ELF-1 (cell line): Measurements from ENCODE around the gene CENPL.
"Not testable (repeated sequence)": the region's sequence is repeated elsewhere in the genome, so short reads cannot be mapped to it uniquely, and the experiment has no call there.

ENCODE experiments used
- DNase-seq: peaks from one replicate; pipeline ENCODE4 v3.0.0-alpha.2; 2016; ENCODE audit warnings: low read depth, low spot score

Gene CENPL

GRCh38 chr1:173824315-173825081 lies at the start of gene CENPL, which contains the start of gene DARS2:
Gene CENPL (minus strand): TSS chr1:173824883. CDS start chr1:173811299, 13,584 bp downstream.
Gene DARS2 (plus strand): TSS chr1:173824673. CDS start chr1:173825230, 557 bp downstream.
- peak; percentile 98 for DNase-seq

- DNase-seq = no peak
Observed at GRCh38 chr1:173871500-173871899, 46.8 kb upstream of the CENPL start.

GRCh38 chr1:173871091-173871490 lies 46.4 kb upstream of the CENPL start:
- no peak for DNase-seq

- no peak for DNase-seq
Observed at GRCh38 chr1:173870252-173871075, 45.8 kb upstream of the CENPL start.

GRCh38 chr1:173869021-173869359 lies 44.3 kb upstream of the CENPL start:
- no peak for DNase-seq

- DNase-seq = peak; percentile 96
Observed at GRCh38 chr1:173868266-173869020, 43.8 kb upstream of the CENPL start, which contains the start of gene ZBTB37. Gene ZBTB37 (plus strand): TSS chr1:173868380. CDS start chr1:173870226, 1,846 bp downstream.

GRCh38 chr1:173867753-173868265 lies 43.1 kb upstream of the CENPL start, which contains the start of gene GAS5:
Gene GAS5 (minus strand): TSS chr1:173867989.
- peak; percentile 99 for DNase-seq

- no peak for DNase-seq
Observed at GRCh38 chr1:173867141-173867752, 42.6 kb upstream of the CENPL start.

- DNase-seq = no peak
Observed at GRCh38 chr1:173866413-173867115, 41.9 kb upstream of the CENPL start.

GRCh38 chr1:173865468-173866164 lies 40.9 kb upstream of the CENPL start:
- DNase-seq = no peak

- no peak for DNase-seq
Observed at GRCh38 chr1:173864179-173864867, 39.6 kb upstream of the CENPL start.

- no peak for DNase-seq
Observed at GRCh38 chr1:173863224-173864161, 38.8 kb upstream of the CENPL start.

GRCh38 chr1:173862769-173863223 lies 38.1 kb upstream of the CENPL start:
- DNase-seq = no peak

- peak; percentile 74 for DNase-seq
Observed at GRCh38 chr1:173862146-173862768, 37.6 kb upstream of the CENPL start.

- peak; percentile 76 for DNase-seq
Observed at GRCh38 chr1:173861731-173862145, 37.1 kb upstream of the CENPL start.

- DNase-seq = no peak
Observed at GRCh38 chr1:173860065-173860464, 35.4 kb upstream of the CENPL start.

- not testable (repeated sequence) for DNase-seq
Observed at GRCh38 chr1:173859547-173859946, 34.9 kb upstream of the CENPL start.
